OCI-LY7 (cell line): ENCODE results near the gene WNK2.

Experiments
- EZH2phosphoT487 ChIP-seq: fragments of 200-600 bp; sonication (generic); IDR thresholded peaks from 2 replicates; pipeline ENCODE4 v1.6.1; 2018; ENCODE audit warnings: low read depth, borderline replicate concordance, mild to moderate bottlenecking, mixed run types, antibody characterized with exemption, low read length, moderate library complexity, mixed read lengths
- TF ChIP-seq, protein P1 (sequence below): fragments of 200-600 bp; sonication (generic); conservative IDR thresholded peaks from 2 replicates; pipeline ENCODE4 v1.5.1; 2014; ENCODE audit warnings: mild to moderate bottlenecking, antibody characterized with exemption, low read length, moderate library complexity, mixed read lengths

DNA sequence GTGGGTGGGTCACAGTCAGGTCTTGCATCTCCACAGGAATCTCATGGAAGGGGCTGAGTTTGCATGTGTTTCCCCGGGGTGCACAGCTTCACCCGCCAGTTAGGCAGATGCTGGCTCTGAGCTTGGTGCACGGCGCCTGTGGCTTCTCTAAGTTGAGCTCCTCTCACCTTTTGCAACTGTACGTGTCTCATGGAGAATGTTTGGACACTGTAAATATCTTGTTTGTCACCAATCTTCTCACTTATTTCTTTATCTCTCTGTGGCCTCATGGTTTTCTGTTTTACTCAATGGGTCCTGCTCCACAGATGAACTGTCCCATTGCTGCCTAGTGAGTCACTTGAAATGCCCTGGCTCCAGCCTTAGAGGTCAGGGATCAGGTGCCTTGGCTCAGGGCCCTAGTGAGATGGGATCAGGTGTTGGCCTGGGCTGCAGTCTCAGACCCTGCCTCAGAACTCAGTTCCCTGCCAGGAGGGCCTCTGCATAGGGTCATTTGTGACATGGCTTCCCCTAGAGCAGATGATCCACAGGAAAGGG is 61.6 kb downstream of the WNK2 start:
- TF ChIP-seq, protein P1, sequence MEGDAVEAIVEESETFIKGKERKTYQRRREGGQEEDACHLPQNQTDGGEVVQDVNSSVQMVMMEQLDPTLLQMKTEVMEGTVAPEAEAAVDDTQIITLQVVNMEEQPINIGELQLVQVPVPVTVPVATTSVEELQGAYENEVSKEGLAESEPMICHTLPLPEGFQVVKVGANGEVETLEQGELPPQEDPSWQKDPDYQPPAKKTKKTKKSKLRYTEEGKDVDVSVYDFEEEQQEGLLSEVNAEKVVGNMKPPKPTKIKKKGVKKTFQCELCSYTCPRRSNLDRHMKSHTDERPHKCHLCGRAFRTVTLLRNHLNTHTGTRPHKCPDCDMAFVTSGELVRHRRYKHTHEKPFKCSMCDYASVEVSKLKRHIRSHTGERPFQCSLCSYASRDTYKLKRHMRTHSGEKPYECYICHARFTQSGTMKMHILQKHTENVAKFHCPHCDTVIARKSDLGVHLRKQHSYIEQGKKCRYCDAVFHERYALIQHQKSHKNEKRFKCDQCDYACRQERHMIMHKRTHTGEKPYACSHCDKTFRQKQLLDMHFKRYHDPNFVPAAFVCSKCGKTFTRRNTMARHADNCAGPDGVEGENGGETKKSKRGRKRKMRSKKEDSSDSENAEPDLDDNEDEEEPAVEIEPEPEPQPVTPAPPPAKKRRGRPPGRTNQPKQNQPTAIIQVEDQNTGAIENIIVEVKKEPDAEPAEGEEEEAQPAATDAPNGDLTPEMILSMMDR, result no peak
- no peak for TF ChIP-seq EZH2phosphoT487
